Keratinocyte (primary cell): ENCODE results near the gene TIMM10. TPM values are rescaled to one million over a fixed set of nuclear protein-coding genes. Genes with fewer than 3 reads are reported as not detected.

ENCODE experiments used
- DNase-seq: peaks from one replicate; pipeline ENCODE4 v3.0.0-alpha.2; 2011; ENCODE audit warnings: low read depth, missing footprints, low spot score
- FAIRE-seq: peaks from 2 replicates; lab custom pipeline; 2011; peaks lifted over from hg19 to GRCh38; lab: Jason Lieb, UNC
- H2AFZ ChIP-seq: 2 replicates; pipeline ENCODE4 v1.6.0; 2012; ENCODE audit warnings: low read length, control low read depth, inconsistent platforms; ENCODE audit not compliant: control insufficient read depth
- H3K27ac ChIP-seq: 2 replicates; pipeline ENCODE4 v1.5.1; 2011; ENCODE audit warnings: low read length; ENCODE audit not compliant: control insufficient read depth, insufficient read depth
- H3K27me3 ChIP-seq: 3 replicates; pipeline ENCODE4 v1.6.0; 2011; ENCODE audit warnings: low read length; ENCODE audit not compliant: control insufficient read depth, insufficient read depth; ENCODE audit errors: extremely low read depth
- H3K36me3 ChIP-seq, 2 experiments: 2 replicates in 1 of 2; 3 replicates in 1 of 2; pipeline ENCODE4 v1.5.1; 2011; ENCODE audit warnings: low read length in 2 of 2, mild to moderate bottlenecking in 1 of 2; ENCODE audit not compliant: control insufficient read depth in 2 of 2, insufficient read depth in 2 of 2; ENCODE audit errors: extremely low read depth in 1 of 2
- H3K4me1 ChIP-seq: 3 replicates; pipeline ENCODE4 v1.5.1; 2011; ENCODE audit warnings: low read length; ENCODE audit not compliant: control insufficient read depth, insufficient read depth; ENCODE audit errors: extremely low read depth
- H3K4me2 ChIP-seq: 3 replicates; pipeline ENCODE4 v1.6.0; 2011; ENCODE audit warnings: low read depth, low read length; ENCODE audit not compliant: control insufficient read depth, insufficient read depth; ENCODE audit errors: extremely low read depth
- H3K4me3 ChIP-seq, 3 experiments: fragments of 200-600 bp in 1 of 3; sonication (generic) in 1 of 3; 2 replicates in 2 of 3; 3 replicates in 1 of 3; pipeline ENCODE4 v1.5.1; 2011 to 2016; ENCODE audit warnings: low read length in 3 of 3, mild to moderate bottlenecking in 3 of 3, control low read depth in 2 of 3, inconsistent platforms in 1 of 3, low read depth in 1 of 3, mixed read lengths in 1 of 3, mixed run types in 1 of 3, moderate library complexity in 1 of 3; ENCODE audit not compliant: control insufficient read depth in 2 of 3, insufficient read depth in 2 of 3; ENCODE audit errors: extremely low read depth in 1 of 3
- H3K79me2 ChIP-seq: 2 replicates; pipeline ENCODE4 v1.6.0; 2012; ENCODE audit warnings: low read length; ENCODE audit not compliant: control insufficient read depth, insufficient read depth
- H3K9ac ChIP-seq: 3 replicates; pipeline ENCODE4 v1.6.0; 2011; ENCODE audit warnings: low read length; ENCODE audit not compliant: control insufficient read depth, insufficient read depth; ENCODE audit errors: extremely low read depth
- H3K9me1 ChIP-seq: 3 replicates; pipeline ENCODE4 v1.6.0; 2011; ENCODE audit warnings: low read length; ENCODE audit not compliant: control insufficient read depth, insufficient read depth; ENCODE audit errors: extremely low read depth
- H3K9me3 ChIP-seq: 2 replicates; pipeline ENCODE4 v1.5.1; 2012; ENCODE audit warnings: low read depth, low read length; ENCODE audit not compliant: control insufficient read depth
- H4K20me1 ChIP-seq: 3 replicates; pipeline ENCODE4 v1.6.0; 2011; ENCODE audit warnings: low read length; ENCODE audit not compliant: control insufficient read depth, insufficient read depth; ENCODE audit errors: extremely low read depth
- CTCF ChIP-seq, 3 experiments: IDR thresholded peaks in 1 of 3; conservative IDR thresholded peaks in 1 of 3; optimal IDR thresholded peaks in 1 of 3; 2 replicates in 2 of 3; 3 replicates in 1 of 3; pipeline versions ENCODE3 to v1.5.1; 2011; ENCODE audit warnings: low read length in 3 of 3, mild to moderate bottlenecking in 3 of 3, moderate library complexity in 2 of 3, control low read depth in 1 of 3, inconsistent platforms in 1 of 3; ENCODE audit not compliant: insufficient read depth in 2 of 3; ENCODE audit errors: extremely low read depth in 1 of 3
- EZH2 ChIP-seq: IDR thresholded peaks from one replicate; pipeline ENCODE4 v1.6.1; 2012; ENCODE audit warnings: inconsistent platforms, mild to moderate bottlenecking, low read length, moderate library complexity
- dilution Hi-C: fragments of 300-500 bp; cut with MboI; formaldehyde crosslinking; loops from one replicate; pipeline ENCODE4 v1.7.0; 2020; ENCODE audit warnings: low sequenced_read_pairs; ENCODE audit not compliant: extremely low pct_ligation_motif_present
- polyA minus RNA-seq, 3 experiments: library from RNA; depleted of rRNA, polyadenylated mRNA; stranded (reverse); fragments of >200 nt; gene quantifications; 1 replicate in 1 of 3; 2 replicates in 1 of 3; 3 replicates in 1 of 3; pipeline ENCODE4 v1.2.3, GENCODE V29; 2011
- polyA plus RNA-seq, 5 experiments: library from polyadenylated mRNA; depleted of rRNA in 3 of 5; stranded (reverse) in 3 of 5; stranded (forward) in 1 of 5; unstranded in 1 of 5; fragments of >200 nt; gene quantifications; 1 replicate in 1 of 5; 2 replicates in 3 of 5; 3 replicates in 1 of 5; pipeline versions ENCODE4 v1.2.1 to v1.2.3, GENCODE V29; 2011 to 2012; ENCODE audit warnings: missing spikeins in 2 of 5, low read depth in 1 of 5, low replicate concordance in 1 of 5

TIMM10 gene
- polyA plus RNA-seq: 65.7 to 92.2 TPM (median 70.9 TPM) in 3 replicates
- 24.0 TPM for polyA plus RNA-seq (2011; ENCODE audit: low read depth)
- 56.9 and 69.2 TPM in 2 replicates for polyA plus RNA-seq (2011; cell fraction: cytosol; rRNA removed)
- 34.1 TPM in 2 replicates for polyA plus RNA-seq (2011; cell fraction: nucleus; rRNA removed)
- polyA plus RNA-seq (2012; ENCODE audit: low replicate concordance): 45.9 and 60.8 TPM in 2 replicates
- 21.7 to 26.8 TPM (median 23.8 TPM) in 3 replicates for polyA minus RNA-seq
- 16.1 TPM for polyA minus RNA-seq (2011; cell fraction: cytosol; rRNA and poly(A)+ RNA removed)
- polyA minus RNA-seq (2011; cell fraction: nucleus; rRNA and poly(A)+ RNA removed): 5.2 and 9.5 TPM in 2 replicates

- Histone ChIP-seq H3K9me3 (no peaks in the 10 kb centered on the region), H3K4me1 (peaks cover 14% of the 10 kb centered on the region), H3K36me3 (peaks cover 2 to 8% of the 10 kb centered on the region in 2 experiments), H3K9me1 (no peaks in the 10 kb centered on the region), H2AFZ (peak within 1 kb of the TSS; percentile 97), H3K27me3 (no peaks in the 10 kb centered on the region), H3K79me2 (peaks cover 20% of the 10 kb centered on the region), H3K4me3 (peak within 1 kb of the TSS; percentile 61 to 96 (median 95)), H3K27ac (peak within 1 kb of the TSS; percentile 74), H3K4me2 (peak within 1 kb of the TSS; percentile 91), H4K20me1 (no peaks in the 10 kb centered on the region), H3K9ac (peak within 1 kb of the TSS; percentile 83)
- dilution Hi-C loops: no loop called here
- DNase-seq: peak; percentile 98
- peak; percentile 71 for FAIRE-seq
- no peak for TF ChIP-seq EZH2
- no peak for TF ChIP-seq CTCF (optimal IDR thresholded peaks at IDR 0.05 in 1 of 3, IDR thresholded peaks at IDR 0.05 in 1 of 3, conservative IDR thresholded peaks at IDR 0.05 in 1 of 3; ENCODE audit: extremely low read depth in 1 of 3, insufficient read depth in 2 of 3, low read length in 3 of 3)
Measured at GRCh38 chr11:57530596-57531507, at the start of gene TIMM10. Gene TIMM10 (minus strand): TSS chr11:57530754. CDS start chr11:57530189, 565 bp downstream.

GRCh38 chr11:57574061-57574460 lies 43.5 kb upstream of the TIMM10 start:
- dilution Hi-C loops: no loop called here
- no peaks in the 10 kb centered on the region for H3K9me1 ChIP-seq
- no peaks in the 10 kb centered on the region for H3K79me2 ChIP-seq
- no peak overlapping the region for H3K9ac ChIP-seq
- FAIRE-seq (no peak), DNase-seq (no peak)
- no peaks in the 10 kb centered on the region for H3K27me3 ChIP-seq
- H3K27ac ChIP-seq: no peak overlapping the region
- no peaks in the 10 kb centered on the region for H4K20me1 ChIP-seq
- no peaks in the 10 kb centered on the region for H3K36me3 ChIP-seq
- no peaks in the 10 kb centered on the region for H3K9me3 ChIP-seq
- no peak for TF ChIP-seq CTCF (optimal IDR thresholded peaks at IDR 0.05 in 1 of 3, IDR thresholded peaks at IDR 0.05 in 1 of 3, conservative IDR thresholded peaks at IDR 0.05 in 1 of 3; ENCODE audit: extremely low read depth in 1 of 3, insufficient read depth in 2 of 3, low read length in 3 of 3)
- TF ChIP-seq EZH2: no peak
- H3K4me1 ChIP-seq: peaks cover 7% of the 10 kb centered on the region
- H2AFZ ChIP-seq: no peak overlapping the region
- no peak overlapping the region for H3K4me3 ChIP-seq
- no peak overlapping the region for H3K4me2 ChIP-seq
